Activated T-helper 2 cell treated with anti-CD3 and anti-CD28 coated beads, Interferon-gamma antibody, Interleukin-2, Interleukin-4, amounts not matched to agents 10 μg/mL and 5 μg/mL and 100 μg/mL, durations not matched to agents 14 hours and 24 hours and 36 hours (primary cell): ENCODE measurements around the gene OR2G6. TPM values are rescaled to one million over a fixed set of nuclear protein-coding genes. Genes with fewer than 3 reads are reported as not detected.
A peak's percentile ranks its signal among the peaks of the same experiment; 100 is the strongest.
"Not testable (repeated sequence)": the region's sequence is repeated elsewhere in the genome, so short reads cannot be mapped to it uniquely, and the experiment has no call there.

Experiments used
- DNase-seq: peaks from one replicate; pipeline ENCODE4 v3.0.0; 2021; ENCODE audit warnings: low spot score
- H3K27ac Mint-ChIP-seq: one replicate; pipeline ENCODE4 v1.8.0; 2021; ENCODE audit warnings: mixed read lengths
- H3K27me3 Mint-ChIP-seq: one replicate; pipeline ENCODE4 v1.8.0; 2021; ENCODE audit warnings: low read depth, mixed read lengths
- H3K36me3 Mint-ChIP-seq: one replicate; pipeline ENCODE4 v1.8.0; 2021; ENCODE audit warnings: low read depth, mixed read lengths
- H3K4me1 Mint-ChIP-seq: one replicate; pipeline ENCODE4 v1.8.0; 2021; ENCODE audit warnings: low read depth, mixed read lengths
- H3K4me3 Mint-ChIP-seq: one replicate; pipeline ENCODE4 v1.8.0; 2021; ENCODE audit warnings: low read depth, mild to moderate bottlenecking, moderate library complexity, mixed read lengths
- H3K9me3 Mint-ChIP-seq: one replicate; pipeline ENCODE4 v1.8.0; 2021; ENCODE audit warnings: mixed read lengths
- intact Hi-C: fragments of 100-400 bp; cut with micrococcal nuclease; formaldehyde crosslinking; loops from one replicate; pipeline ENCODE4 v1.15.1; 2023
- total RNA-seq: library from RNA; stranded (reverse); gene quantifications from 2 replicates; pipeline ENCODE4 v1.2.3, GENCODE V29; 2022

The OR2G6 gene
- total RNA-seq, 1 donor from 2014 or later: not detected

DNA sequence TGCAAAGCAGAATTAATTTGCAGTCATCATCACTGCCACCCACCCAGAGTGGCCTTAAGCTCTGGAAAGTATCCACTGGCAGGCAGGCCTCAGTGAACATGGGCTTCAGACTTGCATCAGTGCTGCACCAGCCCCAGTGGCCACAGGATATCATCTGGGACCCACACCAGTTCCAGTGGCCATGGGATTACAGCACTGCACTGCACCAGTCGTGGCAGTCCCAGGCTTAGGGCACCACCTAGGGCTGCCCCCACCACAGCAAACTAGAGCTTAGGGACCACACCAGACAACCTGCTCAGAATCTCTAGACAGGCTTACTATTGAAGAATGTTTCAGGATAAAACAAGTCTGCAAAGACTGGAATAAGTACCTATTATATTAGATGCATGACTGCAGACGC lies 39.5 kb downstream of the OR2G6 start:
- H3K27me3 Mint-ChIP-seq, intact Hi-C loops, H3K36me3 Mint-ChIP-seq, H3K27ac Mint-ChIP-seq, H3K9me3 Mint-ChIP-seq, DNase-seq, H3K4me3 Mint-ChIP-seq, H3K4me1 Mint-ChIP-seq: not testable (repeated sequence)

DNA sequence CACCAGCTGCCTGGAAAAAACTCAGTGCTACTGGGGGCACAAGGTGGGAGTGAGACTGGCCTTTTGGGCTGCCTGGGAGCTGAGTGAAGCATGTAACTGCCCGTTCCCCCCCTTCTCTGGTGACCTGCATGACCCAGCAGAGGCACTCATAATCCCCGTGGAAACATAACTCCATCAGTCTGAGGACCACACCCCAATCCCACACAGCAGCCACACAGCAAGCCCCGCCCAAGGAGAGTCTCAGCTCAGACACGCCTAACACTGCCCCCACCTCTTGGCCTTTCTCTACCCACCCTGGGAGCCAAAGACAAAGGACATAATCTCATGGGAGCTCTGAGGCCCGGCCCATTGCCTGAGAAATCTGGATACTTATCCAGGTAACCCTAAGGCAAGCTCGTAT lies 43.2 kb downstream of the OR2G6 start:
- H3K4me3 Mint-ChIP-seq, H3K27ac Mint-ChIP-seq, H3K36me3 Mint-ChIP-seq, H3K27me3 Mint-ChIP-seq, DNase-seq, intact Hi-C loops, H3K4me1 Mint-ChIP-seq, H3K9me3 Mint-ChIP-seq: not testable (repeated sequence)

DNA sequence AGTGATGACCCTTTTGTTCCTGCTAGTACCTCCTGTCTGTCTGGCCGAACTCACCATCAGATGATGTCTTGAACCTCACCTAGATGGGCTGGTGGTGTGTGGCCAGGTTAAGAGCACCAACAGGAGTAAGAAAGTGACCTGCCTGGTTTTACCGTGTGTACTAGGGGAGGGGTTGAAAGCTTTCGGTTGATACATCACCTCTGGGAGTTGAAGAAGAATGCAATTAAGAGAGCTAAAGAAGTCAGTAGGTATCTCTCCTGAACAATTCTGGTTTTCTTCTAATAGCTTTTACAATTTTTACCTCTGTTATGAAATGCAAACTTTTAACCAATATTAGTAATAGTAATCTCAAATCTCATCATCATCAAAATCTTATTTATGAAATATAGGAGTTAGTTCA lies 54.8 kb downstream of the OR2G6 start, which contains the start of gene OR2T29:
Gene OR2T29 (minus strand): TSS at position 101 of the 400 bp plus-strand sequence. CDS start 3,281 bp downstream, outside the sequence.
- H3K4me3 Mint-ChIP-seq, H3K27me3 Mint-ChIP-seq, H3K36me3 Mint-ChIP-seq, H3K27ac Mint-ChIP-seq, intact Hi-C loops, DNase-seq, H3K4me1 Mint-ChIP-seq, H3K9me3 Mint-ChIP-seq: not testable (repeated sequence)

DNA sequence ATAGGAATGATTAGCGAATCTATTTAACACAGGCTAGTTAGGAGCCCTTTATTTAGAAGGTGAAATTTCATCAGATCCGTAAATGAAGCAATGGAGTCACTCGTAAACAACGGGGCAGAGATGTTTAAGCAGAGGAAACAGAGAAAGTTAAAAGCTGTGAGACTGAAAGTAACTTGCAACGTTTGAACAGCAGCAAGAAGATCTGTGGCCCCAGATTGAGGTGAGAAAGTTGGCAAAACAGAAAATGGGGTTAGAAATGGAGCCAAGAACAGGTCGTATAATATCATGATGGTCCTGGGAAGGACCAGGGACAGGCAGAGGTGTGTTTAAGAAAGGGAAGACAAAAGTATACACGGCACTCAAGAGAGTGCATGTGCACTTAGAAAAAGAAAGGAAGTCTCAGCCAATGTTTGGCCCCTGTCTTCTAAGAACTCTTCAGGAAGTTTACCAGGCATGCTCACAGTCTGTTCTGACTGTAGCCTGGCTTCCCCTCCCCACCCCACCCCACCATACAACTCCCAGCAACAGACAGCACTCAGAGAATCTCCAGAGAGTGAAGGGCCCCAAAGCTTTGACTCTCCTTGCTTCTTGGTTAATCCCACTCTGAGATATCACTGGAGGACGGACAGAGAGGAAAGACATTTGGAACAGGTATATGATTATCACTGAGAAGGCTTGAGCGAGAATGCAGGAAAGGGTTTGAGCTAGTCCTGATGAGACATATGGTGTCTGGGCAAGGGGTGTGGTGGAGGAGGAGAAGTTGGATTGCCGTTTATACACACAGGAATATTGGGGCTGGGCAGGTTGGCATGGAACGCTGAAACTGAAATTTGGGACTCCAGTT lies 57.9 kb downstream of the OR2G6 start:
- H3K36me3 Mint-ChIP-seq, H3K27me3 Mint-ChIP-seq, H3K9me3 Mint-ChIP-seq, H3K4me1 Mint-ChIP-seq, intact Hi-C loops: not testable (repeated sequence)
- Mint-ChIP-seq H3K4me3 (peak overlapping the region; percentile 83), H3K27ac (peak overlapping the region; percentile 93)
- peak; percentile 18 for DNase-seq

DNA sequence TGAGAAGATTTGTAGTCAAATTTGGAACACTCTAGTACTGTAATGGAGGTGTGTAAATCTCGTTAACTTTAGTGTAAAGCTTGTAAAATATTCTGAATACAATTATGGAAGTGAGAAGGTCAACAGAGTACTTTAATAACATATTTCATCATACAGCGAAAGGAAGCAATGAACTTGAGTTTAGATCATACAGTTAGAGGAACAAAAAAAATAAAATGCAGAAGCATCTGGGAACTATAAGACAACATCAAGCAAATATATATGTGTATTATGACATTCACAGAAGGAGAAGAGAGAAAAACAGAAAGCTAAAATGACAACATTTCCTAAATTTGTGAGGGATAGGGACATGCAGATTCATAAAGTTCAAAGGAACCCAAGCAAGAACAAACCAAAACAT lies 61.2 kb downstream of the OR2G6 start:
- intact Hi-C loops, H3K4me1 Mint-ChIP-seq, H3K36me3 Mint-ChIP-seq, H3K4me3 Mint-ChIP-seq, DNase-seq, H3K27me3 Mint-ChIP-seq, H3K27ac Mint-ChIP-seq, H3K9me3 Mint-ChIP-seq: not testable (repeated sequence)

DNA sequence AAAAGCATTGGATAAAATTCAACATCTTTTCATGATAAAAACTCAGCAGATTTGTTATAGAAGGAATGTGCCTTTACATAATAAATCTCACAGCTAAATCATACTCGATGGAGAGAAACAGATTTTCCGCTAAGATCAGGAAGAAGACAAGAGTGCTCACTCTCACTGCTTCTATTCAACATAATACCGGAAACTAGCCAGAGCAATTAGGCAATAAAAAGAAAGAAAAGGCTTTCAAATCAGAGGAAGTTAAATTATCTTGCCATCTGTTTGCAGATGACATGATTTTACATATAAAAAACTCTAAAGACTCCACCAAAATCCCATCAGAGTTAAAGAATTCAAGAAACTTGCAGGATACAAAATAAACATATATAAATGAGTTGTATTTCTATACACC lies 62.9 kb downstream of the OR2G6 start:
- DNase-seq, H3K9me3 Mint-ChIP-seq, H3K27me3 Mint-ChIP-seq, H3K36me3 Mint-ChIP-seq, H3K4me3 Mint-ChIP-seq, intact Hi-C loops, H3K4me1 Mint-ChIP-seq, H3K27ac Mint-ChIP-seq: not testable (repeated sequence)

DNA sequence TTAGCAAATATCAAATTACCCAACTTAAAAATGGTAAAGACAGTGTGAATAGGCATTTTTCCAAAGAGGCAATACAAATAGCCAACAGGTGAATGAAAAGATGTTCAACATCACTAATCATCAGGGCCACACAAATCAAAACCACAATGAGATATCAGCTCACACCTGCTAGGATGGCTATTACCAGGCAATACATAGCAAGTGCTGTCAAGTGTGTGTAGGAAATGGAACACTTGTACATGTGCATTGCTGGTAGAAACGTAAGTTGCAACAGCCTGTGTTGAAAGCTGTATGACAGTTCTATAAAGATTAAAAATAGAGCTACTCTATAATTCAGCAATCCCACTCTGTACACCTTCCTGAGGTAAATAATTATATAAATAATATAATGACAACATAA lies 64.2 kb downstream of the OR2G6 start:
- H3K27me3 Mint-ChIP-seq, H3K4me1 Mint-ChIP-seq, H3K27ac Mint-ChIP-seq, DNase-seq, H3K4me3 Mint-ChIP-seq, intact Hi-C loops, H3K9me3 Mint-ChIP-seq, H3K36me3 Mint-ChIP-seq: not testable (repeated sequence)

DNA sequence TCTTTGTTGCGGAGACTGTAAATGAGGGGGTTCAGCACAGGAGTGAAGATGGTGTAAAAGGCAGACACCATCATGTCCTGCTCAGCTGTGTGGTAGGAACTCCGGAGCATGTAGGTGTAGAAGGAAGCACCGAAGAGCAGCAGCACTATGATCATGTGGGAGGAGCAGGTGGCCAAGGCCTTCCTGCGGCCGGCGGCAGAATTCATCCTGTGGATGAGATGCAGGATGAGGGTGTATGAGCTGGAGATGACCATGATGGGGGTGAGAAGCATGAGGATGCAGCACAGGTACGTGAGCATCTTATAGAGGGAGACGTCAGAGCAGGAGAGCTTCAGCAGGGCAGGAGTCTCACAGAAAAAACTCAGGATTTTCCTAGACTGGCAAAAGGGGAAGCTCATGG lies 66.0 kb downstream of the OR2G6 start:
- intact Hi-C loops, H3K27me3 Mint-ChIP-seq, H3K4me3 Mint-ChIP-seq, H3K27ac Mint-ChIP-seq, H3K36me3 Mint-ChIP-seq, H3K9me3 Mint-ChIP-seq, H3K4me1 Mint-ChIP-seq, DNase-seq: not testable (repeated sequence)

DNA sequence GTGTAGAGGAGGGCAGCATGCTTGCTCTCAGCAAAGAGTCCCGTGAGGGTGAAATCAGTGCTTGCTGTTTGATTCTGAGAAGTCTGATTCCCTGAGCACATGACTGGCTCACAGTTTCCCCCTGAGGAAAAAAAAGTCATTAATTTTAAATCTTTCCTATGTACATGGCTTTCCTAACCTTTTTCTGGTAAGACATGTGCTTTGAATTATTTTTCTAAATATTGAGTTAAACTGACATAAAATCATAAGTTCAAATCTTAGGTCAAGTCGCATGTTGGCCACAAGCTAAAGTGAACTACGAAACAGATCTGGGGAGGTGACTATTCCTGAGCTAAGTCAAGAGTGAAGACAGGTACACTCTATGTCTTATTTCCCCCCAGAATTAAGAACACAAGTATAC lies 66.8 kb downstream of the OR2G6 start, which contains the start of gene OR2T34:
Gene OR2T34 (minus strand): TSS at position 101 of the 400 bp plus-strand sequence. CDS start 0 bp downstream, at position 101.
- H3K36me3 Mint-ChIP-seq, DNase-seq, H3K27ac Mint-ChIP-seq, H3K9me3 Mint-ChIP-seq, H3K4me1 Mint-ChIP-seq, intact Hi-C loops, H3K4me3 Mint-ChIP-seq, H3K27me3 Mint-ChIP-seq: not testable (repeated sequence)

DNA sequence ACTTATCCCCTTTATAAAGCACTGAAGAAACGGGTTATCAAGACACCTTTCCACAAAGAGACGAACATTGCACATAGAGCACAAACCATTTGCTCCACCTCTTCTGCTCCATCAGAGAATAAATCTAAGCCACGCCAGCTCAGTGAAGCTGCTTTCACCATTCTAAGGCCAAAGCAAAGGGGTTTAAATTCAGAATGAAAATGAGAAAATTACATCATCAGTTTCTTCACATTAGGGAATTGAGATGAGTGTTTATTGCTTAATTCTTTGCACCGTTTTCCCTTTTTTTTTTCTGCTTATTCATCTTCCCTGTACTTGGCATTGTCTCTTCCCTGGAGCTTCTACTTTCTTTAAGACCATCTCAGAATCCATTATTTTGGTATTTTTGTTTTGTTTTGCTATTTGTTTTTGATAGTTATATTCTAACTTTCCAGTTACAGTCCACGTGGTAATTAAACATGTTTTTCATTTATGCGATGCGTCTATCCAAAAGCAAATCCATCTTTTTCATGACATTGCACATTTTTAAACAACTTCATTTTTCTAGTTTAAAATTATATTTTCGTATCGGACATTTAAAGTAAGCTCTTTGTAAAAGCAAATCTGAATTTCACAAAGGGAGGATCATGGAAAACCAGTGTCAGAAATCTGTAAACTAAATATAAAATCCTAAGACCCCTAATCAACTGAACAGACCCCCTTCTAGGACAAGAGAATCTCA lies 68.5 kb downstream of the OR2G6 start:
- DNase-seq: no peak
- H3K4me3 Mint-ChIP-seq: no peak overlapping the region
- H3K9me3 Mint-ChIP-seq: peaks cover 5% of the 10 kb centered on the region
- intact Hi-C loops: no loop called here
- no peaks in the 10 kb centered on the region for H3K27me3 Mint-ChIP-seq
- peaks cover 7% of the 10 kb centered on the region for H3K4me1 Mint-ChIP-seq
- H3K27ac Mint-ChIP-seq: no peak overlapping the region
- H3K36me3 Mint-ChIP-seq: no peaks in the 10 kb centered on the region

Other genes starting within 250 kb of the OR2G6 start
- gene OR2T33, start 230.1 kb upstream of the OR2G6 start, total RNA-seq: not detected in 2 replicates
- gene OR2T12, start 204.6 kb upstream of the OR2G6 start, total RNA-seq: not detected in 2 replicates
- gene OR2M7, start 183.5 kb upstream of the OR2G6 start, total RNA-seq: not detected in 2 replicates
- gene OR14C36, start 159.3 kb upstream of the OR2G6 start, total RNA-seq: not detected in 2 replicates
- not detected in 2 replicates for gene OR2T4, start 146.4 kb upstream of the OR2G6 start, total RNA-seq
- not detected in 2 replicates for gene OR2T6, start 132.3 kb upstream of the OR2G6 start, total RNA-seq
- gene OR2T1, start 105.0 kb upstream of the OR2G6 start, total RNA-seq: not detected in 2 replicates
- not detected in 2 replicates for gene OR2T2, start 62.4 kb upstream of the OR2G6 start, total RNA-seq
- gene OR2T3, start 34.7 kb upstream of the OR2G6 start, total RNA-seq: not detected in 2 replicates
- not detected in 2 replicates for gene OR2T5, start 19.5 kb upstream of the OR2G6 start, total RNA-seq
- not detected in 2 replicates for gene OR2T29, start 54.7 kb downstream of the OR2G6 start, total RNA-seq
- not detected in 2 replicates for gene OR2T34, start 66.7 kb downstream of the OR2G6 start, total RNA-seq
- not detected in 2 replicates for gene OR2T10, start 89.6 kb downstream of the OR2G6 start, total RNA-seq
- gene OR2T11, start 127.0 kb downstream of the OR2G6 start, total RNA-seq: not detected in 2 replicates
- gene OR2T35, start 137.2 kb downstream of the OR2G6 start, total RNA-seq: not detected in 2 replicates
- not detected in 2 replicates for gene OR2T27, start 147.5 kb downstream of the OR2G6 start, total RNA-seq
- gene OR14I1, start 194.7 kb downstream of the OR2G6 start, total RNA-seq: not detected in 2 replicates
- not detected in 2 replicates for gene LYPD8, start 247.7 kb downstream of the OR2G6 start, total RNA-seq